GM12878 (cell line): ENCODE measurements around the gene EFCAB13. TPM values are rescaled to one million over a fixed set of nuclear protein-coding genes. Genes with fewer than 3 reads are reported as not detected.

Experiments used
- KLF5 ChIP-seq: fragments of 450-650 bp; IDR thresholded peaks from 2 replicates; pipeline ENCODE4 v1.6.1; 2014; ENCODE audit warnings: mild to moderate bottlenecking; ENCODE audit not compliant: partially characterized antibody
- MTA2 ChIP-seq: fragments of 450-650 bp; IDR thresholded peaks from 2 replicates; pipeline ENCODE4 v1.6.1; 2016; ENCODE audit warnings: low read depth, mild to moderate bottlenecking, moderate library complexity
- NFIC ChIP-seq: IDR thresholded peaks from 2 replicates; pipeline ENCODE4 v1.6.1; 2012; ENCODE audit warnings: low read depth, mild to moderate bottlenecking, inconsistent platforms, low read length, moderate library complexity
- NRF1 ChIP-seq: conservative IDR thresholded peaks from 2 replicates; pipeline ENCODE4 v1.6.1; 2011; ENCODE audit warnings: mild to moderate bottlenecking, low read depth, low read length, improper control_type of control experiment
- RCOR1 ChIP-seq: conservative IDR thresholded peaks from 2 replicates; pipeline ENCODE4 v1.6.1; 2012; ENCODE audit warnings: low read depth, low read length, improper control_type of control experiment
- RUNX3 ChIP-seq: IDR thresholded peaks from 2 replicates; pipeline ENCODE4 v1.6.1; 2012; ENCODE audit warnings: low read length, inconsistent platforms
- SMARCA5 ChIP-seq: fragments of 450-650 bp; IDR thresholded peaks from 2 replicates; pipeline ENCODE4 v1.6.1; 2017; ENCODE audit warnings: mild to moderate bottlenecking
- SREBF2 ChIP-seq: IDR thresholded peaks from 2 replicates; pipeline ENCODE4 v1.6.1; 2012; ENCODE audit warnings: mild to moderate bottlenecking, low read length
- STAT1 ChIP-seq: fragments of 450-650 bp; conservative IDR thresholded peaks from 2 replicates; pipeline ENCODE4 v1.6.1; 2014; ENCODE audit warnings: antibody characterized with exemption, mild to moderate bottlenecking
- TCF7 ChIP-seq: IDR thresholded peaks from 2 replicates; pipeline ENCODE4 v1.6.1; 2014; ENCODE audit warnings: antibody characterized with exemption, borderline replicate concordance
- polyA plus RNA-seq, 11 experiments: library from polyadenylated mRNA; depleted of rRNA in 4 of 11; unstranded in 6 of 11; stranded (reverse) in 5 of 11; fragments of >200 nt; fragmentation: Nextera tagmentation in 4 of 11; fragmentation: Illumina TruSeq in 1 of 11; extraction: Ambion mirVana in 4 of 11; extraction: Trizol in 1 of 11; gene quantifications; 1 replicate in 1 of 11; 2 replicates in 10 of 11; pipeline versions ENCODE4 v1.2.1 to v1.2.3, GENCODE V29; 2011 to 2016; ENCODE audit warnings: inconsistent platforms in 2 of 11, missing spikeins in 2 of 11, low read depth in 1 of 11
- total RNA-seq, 4 experiments: library from RNA; depleted of rRNA in 3 of 4; stranded (reverse); fragments of >200 nt in 3 of 4; fragmentation: Illumina TruSeq in 1 of 4; extraction: Trizol in 1 of 4; gene quantifications; 2 replicates each; pipeline versions ENCODE4 v1.2.1 to v1.2.3, GENCODE V29; 2013 to 2021
- TF ChIP-seq, protein P1 (sequence below): IDR thresholded peaks from 2 replicates; pipeline ENCODE4 v1.6.1; 2012; ENCODE audit warnings: improper control_type of control experiment, low read depth, low read length; ENCODE audit not compliant: insufficient replicate concordance
- TF ChIP-seq, protein P2 (sequence below): fragments of 450-650 bp; formaldehyde crosslinking; IDR thresholded peaks from 2 replicates; pipeline ENCODE4 v1.5.0; 2022; ENCODE audit warnings: mild to moderate bottlenecking, missing genetic modification characterization
- TF ChIP-seq, protein P3 (sequence below): IDR thresholded peaks from 2 replicates; pipeline ENCODE4 v1.6.1; 2011; ENCODE audit warnings: borderline replicate concordance, low read depth, mild to moderate bottlenecking, moderate library complexity, mixed read lengths, low read length; ENCODE audit not compliant: insufficient read depth; ENCODE audit errors: extremely low read length
- TF ChIP-seq, protein P4 (sequence below): fragments of 450-650 bp; IDR thresholded peaks from 2 replicates; pipeline ENCODE4 v1.6.1; 2017; ENCODE audit warnings: mild to moderate bottlenecking, moderate library complexity

EFCAB13 gene
- total and polyA plus RNA-seq, 10 of the 15 experiments (the other 5 are each of a cell fraction or from before 2014, with no cell fraction given), result 0.90 to 8.7 (median 5.0) TPM

DNA sequence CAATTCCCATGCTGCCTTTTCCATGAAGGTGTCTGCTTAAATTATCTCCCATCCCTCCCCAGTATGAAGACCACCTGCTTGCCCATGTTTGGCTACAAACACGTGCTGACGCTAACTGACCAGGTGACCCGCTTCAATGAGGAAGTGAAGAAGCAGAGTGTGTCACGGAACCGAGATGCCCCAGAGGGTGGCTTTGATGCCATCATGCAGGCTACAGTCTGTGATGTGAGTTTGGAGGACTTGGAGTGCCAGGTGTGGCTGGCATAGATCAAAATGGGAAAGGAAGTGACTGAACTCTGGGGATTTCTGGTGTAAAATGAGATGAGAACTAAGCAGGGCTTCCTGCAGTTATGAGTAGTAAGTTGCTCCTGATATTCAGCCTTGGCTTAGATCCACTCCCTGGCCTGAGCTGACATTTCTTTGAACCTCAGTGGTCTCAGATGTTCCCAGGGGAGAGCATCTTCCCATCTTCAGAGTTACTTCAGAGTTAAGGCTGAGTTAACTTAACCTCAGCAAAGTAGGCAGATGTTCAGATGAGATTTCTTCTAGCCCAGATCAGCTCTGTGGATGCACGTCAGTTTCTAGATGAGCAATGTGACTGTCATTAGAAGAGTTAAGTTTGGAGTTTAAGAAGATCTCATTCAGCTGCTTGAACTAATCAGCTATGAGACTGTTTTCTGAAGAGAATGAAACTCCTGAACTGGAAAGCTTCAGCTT lies 37.4 kb upstream of the EFCAB13 start (continued):
- TF ChIP-seq, protein P1, sequence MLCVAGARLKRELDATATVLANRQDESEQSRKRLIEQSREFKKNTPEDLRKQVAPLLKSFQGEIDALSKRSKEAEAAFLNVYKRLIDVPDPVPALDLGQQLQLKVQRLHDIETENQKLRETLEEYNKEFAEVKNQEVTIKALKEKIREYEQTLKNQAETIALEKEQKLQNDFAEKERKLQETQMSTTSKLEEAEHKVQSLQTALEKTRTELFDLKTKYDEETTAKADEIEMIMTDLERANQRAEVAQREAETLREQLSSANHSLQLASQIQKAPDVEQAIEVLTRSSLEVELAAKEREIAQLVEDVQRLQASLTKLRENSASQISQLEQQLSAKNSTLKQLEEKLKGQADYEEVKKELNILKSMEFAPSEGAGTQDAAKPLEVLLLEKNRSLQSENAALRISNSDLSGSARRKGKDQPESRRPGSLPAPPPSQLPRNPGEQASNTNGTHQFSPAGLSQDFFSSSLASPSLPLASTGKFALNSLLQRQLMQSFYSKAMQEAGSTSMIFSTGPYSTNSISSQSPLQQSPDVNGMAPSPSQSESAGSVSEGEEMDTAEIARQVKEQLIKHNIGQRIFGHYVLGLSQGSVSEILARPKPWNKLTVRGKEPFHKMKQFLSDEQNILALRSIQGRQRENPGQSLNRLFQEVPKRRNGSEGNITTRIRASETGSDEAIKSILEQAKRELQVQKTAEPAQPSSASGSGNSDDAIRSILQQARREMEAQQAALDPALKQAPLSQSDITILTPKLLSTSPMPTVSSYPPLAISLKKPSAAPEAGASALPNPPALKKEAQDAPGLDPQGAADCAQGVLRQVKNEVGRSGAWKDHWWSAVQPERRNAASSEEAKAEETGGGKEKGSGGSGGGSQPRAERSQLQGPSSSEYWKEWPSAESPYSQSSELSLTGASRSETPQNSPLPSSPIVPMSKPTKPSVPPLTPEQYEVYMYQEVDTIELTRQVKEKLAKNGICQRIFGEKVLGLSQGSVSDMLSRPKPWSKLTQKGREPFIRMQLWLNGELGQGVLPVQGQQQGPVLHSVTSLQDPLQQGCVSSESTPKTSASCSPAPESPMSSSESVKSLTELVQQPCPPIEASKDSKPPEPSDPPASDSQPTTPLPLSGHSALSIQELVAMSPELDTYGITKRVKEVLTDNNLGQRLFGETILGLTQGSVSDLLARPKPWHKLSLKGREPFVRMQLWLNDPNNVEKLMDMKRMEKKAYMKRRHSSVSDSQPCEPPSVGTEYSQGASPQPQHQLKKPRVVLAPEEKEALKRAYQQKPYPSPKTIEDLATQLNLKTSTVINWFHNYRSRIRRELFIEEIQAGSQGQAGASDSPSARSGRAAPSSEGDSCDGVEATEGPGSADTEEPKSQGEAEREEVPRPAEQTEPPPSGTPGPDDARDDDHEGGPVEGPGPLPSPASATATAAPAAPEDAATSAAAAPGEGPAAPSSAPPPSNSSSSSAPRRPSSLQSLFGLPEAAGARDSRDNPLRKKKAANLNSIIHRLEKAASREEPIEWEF, result peak; percentile 86
- TF ChIP-seq, protein P2, sequence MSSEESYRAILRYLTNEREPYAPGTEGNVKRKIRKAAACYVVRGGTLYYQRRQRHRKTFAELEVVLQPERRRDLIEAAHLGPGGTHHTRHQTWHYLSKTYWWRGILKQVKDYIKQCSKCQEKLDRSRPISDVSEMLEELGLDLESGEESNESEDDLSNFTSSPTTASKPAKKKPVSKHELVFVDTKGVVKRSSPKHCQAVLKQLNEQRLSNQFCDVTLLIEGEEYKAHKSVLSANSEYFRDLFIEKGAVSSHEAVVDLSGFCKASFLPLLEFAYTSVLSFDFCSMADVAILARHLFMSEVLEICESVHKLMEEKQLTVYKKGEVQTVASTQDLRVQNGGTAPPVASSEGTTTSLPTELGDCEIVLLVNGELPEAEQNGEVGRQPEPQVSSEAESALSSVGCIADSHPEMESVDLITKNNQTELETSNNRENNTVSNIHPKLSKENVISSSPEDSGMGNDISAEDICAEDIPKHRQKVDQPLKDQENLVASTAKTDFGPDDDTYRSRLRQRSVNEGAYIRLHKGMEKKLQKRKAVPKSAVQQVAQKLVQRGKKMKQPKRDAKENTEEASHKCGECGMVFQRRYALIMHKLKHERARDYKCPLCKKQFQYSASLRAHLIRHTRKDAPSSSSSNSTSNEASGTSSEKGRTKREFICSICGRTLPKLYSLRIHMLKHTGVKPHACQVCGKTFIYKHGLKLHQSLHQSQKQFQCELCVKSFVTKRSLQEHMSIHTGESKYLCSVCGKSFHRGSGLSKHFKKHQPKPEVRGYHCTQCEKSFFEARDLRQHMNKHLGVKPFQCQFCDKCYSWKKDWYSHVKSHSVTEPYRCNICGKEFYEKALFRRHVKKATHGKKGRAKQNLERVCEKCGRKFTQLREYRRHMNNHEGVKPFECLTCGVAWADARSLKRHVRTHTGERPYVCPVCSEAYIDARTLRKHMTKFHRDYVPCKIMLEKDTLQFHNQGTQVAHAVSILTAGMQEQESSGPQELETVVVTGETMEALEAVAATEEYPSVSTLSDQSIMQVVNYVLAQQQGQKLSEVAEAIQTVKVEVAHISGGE (CRISPR knock-in tag), result no peak
- peak; percentile 90 for TF ChIP-seq RUNX3
- TF ChIP-seq, protein P3, sequence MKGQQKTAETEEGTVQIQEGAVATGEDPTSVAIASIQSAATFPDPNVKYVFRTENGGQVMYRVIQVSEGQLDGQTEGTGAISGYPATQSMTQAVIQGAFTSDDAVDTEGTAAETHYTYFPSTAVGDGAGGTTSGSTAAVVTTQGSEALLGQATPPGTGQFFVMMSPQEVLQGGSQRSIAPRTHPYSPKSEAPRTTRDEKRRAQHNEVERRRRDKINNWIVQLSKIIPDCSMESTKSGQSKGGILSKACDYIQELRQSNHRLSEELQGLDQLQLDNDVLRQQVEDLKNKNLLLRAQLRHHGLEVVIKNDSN, result peak; percentile 79
- TF ChIP-seq KLF5, result peak; percentile 50
- TF ChIP-seq STAT1, result no peak
- TF ChIP-seq SREBF2, result no peak
- TF ChIP-seq TCF7, result peak; percentile 85; the same call in 1 of the 2 replicates
- TF ChIP-seq NFIC, result peak; percentile 98
- TF ChIP-seq SMARCA5, result no peak; the same call in 1 of the 2 replicates
- TF ChIP-seq RCOR1, result no peak; the same call in 1 of the 2 replicates
- TF ChIP-seq, protein P4, sequence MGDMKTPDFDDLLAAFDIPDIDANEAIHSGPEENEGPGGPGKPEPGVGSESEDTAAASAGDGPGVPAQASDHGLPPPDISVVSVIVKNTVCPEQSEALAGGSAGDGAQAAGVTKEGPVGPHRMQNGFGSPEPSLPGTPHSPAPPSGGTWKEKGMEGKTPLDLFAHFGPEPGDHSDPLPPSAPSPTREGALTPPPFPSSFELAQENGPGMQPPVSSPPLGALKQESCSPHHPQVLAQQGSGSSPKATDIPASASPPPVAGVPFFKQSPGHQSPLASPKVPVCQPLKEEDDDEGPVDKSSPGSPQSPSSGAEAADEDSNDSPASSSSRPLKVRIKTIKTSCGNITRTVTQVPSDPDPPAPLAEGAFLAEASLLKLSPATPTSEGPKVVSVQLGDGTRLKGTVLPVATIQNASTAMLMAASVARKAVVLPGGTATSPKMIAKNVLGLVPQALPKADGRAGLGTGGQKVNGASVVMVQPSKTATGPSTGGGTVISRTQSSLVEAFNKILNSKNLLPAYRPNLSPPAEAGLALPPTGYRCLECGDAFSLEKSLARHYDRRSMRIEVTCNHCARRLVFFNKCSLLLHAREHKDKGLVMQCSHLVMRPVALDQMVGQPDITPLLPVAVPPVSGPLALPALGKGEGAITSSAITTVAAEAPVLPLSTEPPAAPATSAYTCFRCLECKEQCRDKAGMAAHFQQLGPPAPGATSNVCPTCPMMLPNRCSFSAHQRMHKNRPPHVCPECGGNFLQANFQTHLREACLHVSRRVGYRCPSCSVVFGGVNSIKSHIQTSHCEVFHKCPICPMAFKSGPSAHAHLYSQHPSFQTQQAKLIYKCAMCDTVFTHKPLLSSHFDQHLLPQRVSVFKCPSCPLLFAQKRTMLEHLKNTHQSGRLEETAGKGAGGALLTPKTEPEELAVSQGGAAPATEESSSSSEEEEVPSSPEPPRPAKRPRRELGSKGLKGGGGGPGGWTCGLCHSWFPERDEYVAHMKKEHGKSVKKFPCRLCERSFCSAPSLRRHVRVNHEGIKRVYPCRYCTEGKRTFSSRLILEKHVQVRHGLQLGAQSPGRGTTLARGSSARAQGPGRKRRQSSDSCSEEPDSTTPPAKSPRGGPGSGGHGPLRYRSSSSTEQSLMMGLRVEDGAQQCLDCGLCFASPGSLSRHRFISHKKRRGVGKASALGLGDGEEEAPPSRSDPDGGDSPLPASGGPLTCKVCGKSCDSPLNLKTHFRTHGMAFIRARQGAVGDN, result peak; percentile 100
- no peak for TF ChIP-seq NRF1
- TF ChIP-seq MTA2, result peak; percentile 85
